ENCODE measurements around the gene CTBP2. TPM values are rescaled to one million over a fixed set of nuclear protein-coding genes. Genes with fewer than 3 reads are reported as not detected.

CTBP2 gene
- total RNA-seq, 4 donors from 2014 or later, result 41.8 to 55.9 (median 47.1) TPM

- H3K4me1 ChIP-seq, result peaks cover 0 to 69% (median 37%) of the 10 kb centered on the region in 3 donors
- no peaks in the 10 kb centered on the region for H3K27me3 ChIP-seq
- peaks cover 0 to 17% (median 0%) of the 10 kb centered on the region in 3 donors for H3K36me3 ChIP-seq
- intact Hi-C loops (cut with DNase I), result loop anchor here (10.0 kb wide), 1 partner anchor 297 kb away; no protein-coding TSS in a partner anchor
- WGBS, 2 donors, result 40 to 60% methylated on average over 3 to 6 of the region's 16 CpGs
- DNase-seq, result no peak
- peak overlapping the region in 1 of 4 donors; percentile 48 for H3K27ac ChIP-seq
- H3K9me3 ChIP-seq, result no peaks in the 10 kb centered on the region
- TF ChIP-seq CTCF (IDR thresholded peaks at IDR 0.05), result peak; percentile 55 to 95 (median 92)
- TF ChIP-seq POLR2A (IDR thresholded peaks at IDR 0.05), result no peak
- H3K4me3 ChIP-seq, result peak overlapping the region in 1 of 4 donors; percentile 5
Observed at GRCh38 chr10:125048094-125048864, 112.1 kb downstream of the CTBP2 start.

- no peaks in the 10 kb centered on the region for H3K27me3 ChIP-seq
- DNase-seq, result no peak
- peaks cover 0 to 77% (median 37%) of the 10 kb centered on the region in 3 donors for H3K4me1 ChIP-seq
- peaks cover 0 to 6% (median 0%) of the 10 kb centered on the region in 3 donors for H3K36me3 ChIP-seq
- intact Hi-C loops (cut with DNase I), result loop anchor here (10.0 kb wide), 1 partner anchor 301 kb away; no protein-coding TSS in a partner anchor
- peak overlapping the region in 1 of 4 donors; percentile 61 for H3K27ac ChIP-seq
- 75 to 80% methylated on average over 11 to 15 of the region's 17 CpGs for WGBS, 2 donors
- no peaks in the 10 kb centered on the region for H3K9me3 ChIP-seq
- no peak overlapping the region for H3K4me3 ChIP-seq
- TF ChIP-seq CTCF (IDR thresholded peaks at IDR 0.05), result no peak
- TF ChIP-seq POLR2A (IDR thresholded peaks at IDR 0.05), result no peak
Observed at GRCh38 chr10:125043841-125044658, 116.3 kb downstream of the CTBP2 start.

GRCh38 chr10:125041856-125042506 lies 118.4 kb downstream of the CTBP2 start:
- intact Hi-C loops (cut with DNase I), result loop anchor here (10.0 kb wide), 1 partner anchor 303 kb away; no protein-coding TSS in a partner anchor
- no peak for DNase-seq
- Histone ChIP-seq H3K27ac (no peak overlapping the region), H3K27me3 (no peaks in the 10 kb centered on the region), H3K36me3 (peaks cover 0 to 10% (median 0%) of the 10 kb centered on the region in 3 donors), H3K4me1 (peaks cover 8 to 80% (median 34%) of the 10 kb centered on the region in 3 donors), H3K4me3 (no peak overlapping the region), H3K9me3 (no peaks in the 10 kb centered on the region)
- TF ChIP-seq CTCF (IDR thresholded peaks at IDR 0.05) (no peak), POLR2A (IDR thresholded peaks at IDR 0.05) (no peak)
- 69 to 87% methylated on average over 8 to 9 of the region's 9 CpGs for WGBS, 2 donors

GRCh38 chr10:125039354-125039769 lies 121.0 kb downstream of the CTBP2 start:
- H3K27ac ChIP-seq, result no peak overlapping the region
- WGBS, 2 donors, result 82 to 88% methylated on average over 3 to 15 of the region's 15 CpGs
- no peak for TF ChIP-seq POLR2A (IDR thresholded peaks at IDR 0.05)
- TF ChIP-seq CTCF (IDR thresholded peaks at IDR 0.05), result no peak

More at GRCh38 chr10:125039354-125039769, 121.0 kb downstream of the CTBP2 start:
- H3K36me3 ChIP-seq, result peaks cover 0 to 25% (median 0%) of the 10 kb centered on the region in 3 donors
- H3K9me3 ChIP-seq, result no peaks in the 10 kb centered on the region
- no peak overlapping the region for H3K4me3 ChIP-seq
- intact Hi-C loops (cut with DNase I), result no loop called here
- peaks cover 19 to 77% (median 20%) of the 10 kb centered on the region in 3 donors for H3K4me1 ChIP-seq
- no peak for DNase-seq
- H3K27me3 ChIP-seq, result no peaks in the 10 kb centered on the region
